ENCODE measurements around the gene SMURF1.

Gene SMURF1

GRCh38 chr7:99098824-99099498 is 44.9 kb downstream of the SMURF1 start:
- no peak for TF ChIP-seq CTCF (IDR thresholded peaks at IDR 0.05; ENCODE audit: control insufficient read depth, extremely low read depth, insufficient read depth)
- no peak overlapping the region for H3K4me3 ChIP-seq (ENCODE audit: low read depth, low read length)
- DNase-seq (ENCODE audit: low read depth), result peak; percentile 23

GRCh38 chr7:99098286-99098823 is 45.6 kb downstream of the SMURF1 start:
- H3K4me3 ChIP-seq (ENCODE audit: low read depth, low read length), result no peak overlapping the region
- no peak for TF ChIP-seq CTCF (IDR thresholded peaks at IDR 0.05; ENCODE audit: control insufficient read depth, extremely low read depth, insufficient read depth)
- DNase-seq (ENCODE audit: low read depth), result no peak

GRCh38 chr7:99097730-99098129 is 46.2 kb downstream of the SMURF1 start:
- no peak for DNase-seq (ENCODE audit: low read depth)
- TF ChIP-seq CTCF (IDR thresholded peaks at IDR 0.05; ENCODE audit: control insufficient read depth, extremely low read depth, insufficient read depth), result no peak
- no peak overlapping the region for H3K4me3 ChIP-seq (ENCODE audit: low read depth, low read length)

GRCh38 chr7:99096124-99096887 is 47.6 kb downstream of the SMURF1 start:
- DNase-seq (ENCODE audit: low read depth), result no peak

GRCh38 chr7:99095698-99096097 is 48.2 kb downstream of the SMURF1 start:
- no peak for DNase-seq (ENCODE audit: low read depth)
- H3K4me3 ChIP-seq (ENCODE audit: low read depth, low read length), result no peak overlapping the region
- TF ChIP-seq CTCF (IDR thresholded peaks at IDR 0.05; ENCODE audit: control insufficient read depth, extremely low read depth, insufficient read depth), result no peak

More at GRCh38 chr7:99096124-99096887, 47.6 kb downstream of the SMURF1 start:
- no peak for TF ChIP-seq CTCF (IDR thresholded peaks at IDR 0.05; ENCODE audit: control insufficient read depth, extremely low read depth, insufficient read depth)
- H3K4me3 ChIP-seq (ENCODE audit: low read depth, low read length), result no peak overlapping the region

- DNase-seq (ENCODE audit: low read depth), result no peak
- H3K4me3 ChIP-seq (ENCODE audit: low read depth, low read length), result no peak overlapping the region
- TF ChIP-seq CTCF (IDR thresholded peaks at IDR 0.05; ENCODE audit: control insufficient read depth, extremely low read depth, insufficient read depth), result no peak
These were observed 49.5 kb downstream of the SMURF1 start for GRCh38 chr7:99094401-99094800.

Data from LNCaP clone FGC (cell line).